Naive B cell (primary cell): ENCODE results near the gene LST1. TPM values are rescaled to one million over a fixed set of nuclear protein-coding genes. Genes with fewer than 3 reads are reported as not detected.
A peak's percentile ranks its signal among the peaks of the same experiment; 100 is the strongest.

Experiments
- ATAC-seq, 2 donors: fragments of 150-1000 bp; cut with Tn5 transposase; 2 replicates each; pipeline ENCODE4 v1.10.0; 2021; ENCODE audit warnings: low read depth in 2 of 2, mild to moderate bottlenecking in 2 of 2, moderate library complexity in 2 of 2
- DNase-seq: peaks from one replicate; pipeline ENCODE4 v3.0.0; 2022
- H3K27ac Mint-ChIP-seq, 6 donors: one replicate each; pipeline ENCODE4 v1.8.0; 2020 to 2022; ENCODE audit warnings: mild to moderate bottlenecking in 6 of 6, mixed read lengths in 6 of 6, moderate library complexity in 5 of 6, inconsistent platforms in 2 of 6
- H3K27me3 Mint-ChIP-seq, 3 donors: one replicate each; pipeline ENCODE4 v1.8.0; 2021 to 2022; ENCODE audit warnings: mixed read lengths in 3 of 3, mild to moderate bottlenecking in 1 of 3
- H3K36me3 Mint-ChIP-seq, 2 donors: one replicate each; pipeline ENCODE4 v1.8.0; 2020 to 2022; ENCODE audit warnings: mixed read lengths in 2 of 2, inconsistent platforms in 1 of 2, mild to moderate bottlenecking in 1 of 2
- H3K4me1 Mint-ChIP-seq, 3 donors: one replicate each; pipeline ENCODE4 v1.8.0; 2020 to 2022; ENCODE audit warnings: mixed read lengths in 3 of 3, inconsistent platforms in 1 of 3, mild to moderate bottlenecking in 1 of 3, moderate library complexity in 1 of 3
- H3K4me3 Mint-ChIP-seq, 8 donors: one replicate each; pipeline ENCODE4 v1.8.0; 2020 to 2022; ENCODE audit warnings: mild to moderate bottlenecking in 8 of 8, mixed read lengths in 8 of 8, moderate library complexity in 8 of 8, inconsistent platforms in 2 of 8
- H3K9me3 Mint-ChIP-seq, 7 donors: one replicate each; pipeline ENCODE4 v1.8.0; 2020 to 2022; ENCODE audit warnings: mixed read lengths in 7 of 7, mild to moderate bottlenecking in 5 of 7, inconsistent platforms in 2 of 7, moderate library complexity in 1 of 7
- polyA plus RNA-seq, 6 donors: library from polyadenylated mRNA; unstranded; fragments of 300-500 nt; fragmentation: Illumina TruSeq; gene quantifications; one replicate each; pipeline ENCODE4 v1.2.3, GENCODE V29; 2021; ENCODE audit warnings: low read depth in 6 of 6

Gene LST1
- polyA plus RNA-seq: 10 to 100 TPM; 28.2 to 78.2 (median 35.2) TPM

DNA sequence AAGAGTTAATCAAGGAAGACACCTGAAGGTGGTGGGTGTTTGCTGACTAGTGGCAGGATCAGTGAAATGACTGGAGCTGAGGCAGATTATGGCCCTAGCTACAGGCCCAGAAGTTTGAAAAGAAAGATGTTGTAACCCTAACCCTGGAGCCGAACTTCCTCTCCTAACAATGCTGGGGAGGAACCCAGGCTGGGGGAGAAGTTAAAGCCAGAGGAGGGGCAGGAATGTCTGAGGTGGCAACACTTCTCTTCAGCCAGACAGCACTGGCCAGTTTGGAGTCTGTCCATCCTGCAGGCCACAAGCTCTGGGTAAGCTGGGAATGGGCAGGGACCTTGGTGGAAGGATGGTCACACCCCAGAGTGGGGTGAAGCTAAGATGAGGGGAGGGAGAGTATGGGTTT lies at the start of gene LST1:
LST1 (plus strand) TSS at position 270 of the 400 bp plus-strand sequence. CDS start 1,023 bp downstream, outside the sequence.
- no peak for ATAC-seq
- H3K27ac Mint-ChIP-seq: peak within 1 kb of the TSS; percentile 94 to 99 (median 97)
- no peaks in the 10 kb centered on the region for H3K27me3 Mint-ChIP-seq
- no peak for DNase-seq
- H3K36me3 Mint-ChIP-seq: peaks cover 10 to 20% of the 10 kb centered on the region in 2 donors
- H3K4me3 Mint-ChIP-seq: peak within 1 kb of the TSS; percentile 68 to 100 (median 91)
- no peaks in the 10 kb centered on the region for H3K9me3 Mint-ChIP-seq
- peaks cover 65 to 89% (median 71%) of the 10 kb centered on the region in 3 donors for H3K4me1 Mint-ChIP-seq

DNA sequence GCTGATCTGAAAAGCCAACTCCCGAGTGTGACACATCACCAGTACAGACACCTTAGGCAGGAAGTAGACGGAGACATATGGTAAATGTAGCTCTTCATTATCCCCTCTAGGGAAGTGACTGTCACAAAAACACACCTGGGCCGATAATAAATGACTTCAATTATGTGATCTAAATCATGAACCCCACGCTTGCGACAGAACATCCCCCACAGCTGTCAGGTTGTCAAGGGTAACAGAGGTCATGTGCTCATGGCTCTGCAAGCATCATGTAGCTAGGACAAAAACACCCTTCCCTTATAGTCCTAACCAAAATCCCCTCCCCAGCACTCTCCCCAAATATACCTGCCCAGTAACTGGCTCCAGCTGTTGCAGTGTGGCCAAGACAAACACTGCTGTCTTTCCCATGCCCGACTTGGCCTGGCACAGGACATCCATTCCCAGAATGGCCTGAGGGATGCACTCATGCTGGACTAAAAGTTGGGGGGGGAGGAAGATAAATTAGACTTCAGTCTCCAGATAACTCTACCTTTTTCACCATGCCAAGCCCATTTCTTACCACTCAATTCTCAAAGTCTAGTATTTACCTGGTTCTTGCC lies 47.2 kb upstream of the LST1 start:
- Mint-ChIP-seq H3K36me3 (peaks cover 22 to 25% of the 10 kb centered on the region in 2 donors), H3K27me3 (no peaks in the 10 kb centered on the region), H3K4me1 (peaks cover 35 to 56% (median 49%) of the 10 kb centered on the region in 3 donors), H3K9me3 (no peaks in the 10 kb centered on the region), H3K27ac (peak overlapping the region in 5 of 6 donors; percentile 2 to 97 (median 39)), H3K4me3 (peak overlapping the region in 7 of 8 donors; percentile 22 to 100 (median 79))
- no peak for DNase-seq
- ATAC-seq: no peak

DNA sequence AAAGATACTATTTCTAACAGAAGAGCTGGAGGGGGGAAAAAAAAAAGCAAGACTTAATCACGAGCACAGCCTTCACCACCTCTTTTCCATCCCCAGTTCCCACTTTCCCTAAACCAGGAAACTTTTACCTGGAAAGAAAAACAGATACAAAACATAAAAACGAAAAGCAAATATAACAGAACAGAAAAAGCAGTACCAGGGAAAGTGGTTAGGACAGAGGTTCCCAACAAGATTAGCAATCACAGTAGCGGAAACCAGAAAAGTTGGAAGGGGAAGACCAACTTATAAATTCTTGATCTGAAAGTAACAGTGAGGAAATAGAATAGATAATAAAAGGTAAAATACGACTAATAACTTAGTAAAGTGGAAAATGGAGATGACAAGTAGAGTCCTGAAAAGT lies 45.4 kb upstream of the LST1 start:
- Mint-ChIP-seq H3K27ac (peak overlapping the region in 5 of 6 donors; percentile 94 to 100 (median 100)), H3K9me3 (no peaks in the 10 kb centered on the region), H3K4me1 (peaks cover 37 to 49% (median 48%) of the 10 kb centered on the region in 3 donors), H3K36me3 (peaks cover 20 to 22% of the 10 kb centered on the region in 2 donors), H3K27me3 (no peaks in the 10 kb centered on the region), H3K4me3 (peak overlapping the region; percentile 90 to 100 (median 99))
- ATAC-seq (no peak), DNase-seq (no peak)

DNA sequence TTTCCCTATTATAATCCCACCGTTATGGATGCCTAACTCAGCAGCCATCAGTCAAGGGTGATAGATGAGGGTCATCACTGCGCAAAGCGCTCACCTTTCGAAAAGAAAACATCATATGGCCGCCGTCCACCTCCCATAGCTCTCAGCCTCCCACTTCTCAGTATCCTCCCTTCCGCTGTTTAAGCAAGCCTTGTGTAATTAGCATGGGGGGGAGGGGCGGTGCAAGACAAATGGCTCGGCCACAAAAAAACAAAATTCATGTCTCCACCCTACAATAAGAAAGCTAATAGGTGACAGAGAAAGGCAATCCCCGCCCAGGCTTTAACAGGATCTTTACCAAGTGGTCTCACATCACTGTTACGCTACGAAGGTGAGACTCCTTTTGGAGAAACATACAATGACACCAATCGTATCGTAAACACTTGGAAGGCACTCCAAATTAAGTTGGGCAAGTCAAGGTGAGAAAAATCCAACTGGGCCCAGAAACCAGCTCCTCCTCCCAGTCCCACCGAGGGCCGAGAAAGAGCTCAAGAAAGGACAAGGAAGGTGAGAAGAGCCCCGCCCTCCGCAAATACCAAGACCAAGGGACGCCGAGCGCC lies 44.9 kb upstream of the LST1 start:
- Mint-ChIP-seq H3K4me3 (peak overlapping the region; percentile 90 to 100 (median 99)), H3K9me3 (no peaks in the 10 kb centered on the region), H3K27me3 (no peaks in the 10 kb centered on the region), H3K36me3 (peaks cover 15 to 22% of the 10 kb centered on the region in 2 donors), H3K4me1 (peaks cover 36 to 47% (median 42%) of the 10 kb centered on the region in 3 donors), H3K27ac (peak overlapping the region; percentile 97 to 100 (median 100))
- DNase-seq (peak; percentile 69), ATAC-seq (peak; percentile 35 to 42)

DNA sequence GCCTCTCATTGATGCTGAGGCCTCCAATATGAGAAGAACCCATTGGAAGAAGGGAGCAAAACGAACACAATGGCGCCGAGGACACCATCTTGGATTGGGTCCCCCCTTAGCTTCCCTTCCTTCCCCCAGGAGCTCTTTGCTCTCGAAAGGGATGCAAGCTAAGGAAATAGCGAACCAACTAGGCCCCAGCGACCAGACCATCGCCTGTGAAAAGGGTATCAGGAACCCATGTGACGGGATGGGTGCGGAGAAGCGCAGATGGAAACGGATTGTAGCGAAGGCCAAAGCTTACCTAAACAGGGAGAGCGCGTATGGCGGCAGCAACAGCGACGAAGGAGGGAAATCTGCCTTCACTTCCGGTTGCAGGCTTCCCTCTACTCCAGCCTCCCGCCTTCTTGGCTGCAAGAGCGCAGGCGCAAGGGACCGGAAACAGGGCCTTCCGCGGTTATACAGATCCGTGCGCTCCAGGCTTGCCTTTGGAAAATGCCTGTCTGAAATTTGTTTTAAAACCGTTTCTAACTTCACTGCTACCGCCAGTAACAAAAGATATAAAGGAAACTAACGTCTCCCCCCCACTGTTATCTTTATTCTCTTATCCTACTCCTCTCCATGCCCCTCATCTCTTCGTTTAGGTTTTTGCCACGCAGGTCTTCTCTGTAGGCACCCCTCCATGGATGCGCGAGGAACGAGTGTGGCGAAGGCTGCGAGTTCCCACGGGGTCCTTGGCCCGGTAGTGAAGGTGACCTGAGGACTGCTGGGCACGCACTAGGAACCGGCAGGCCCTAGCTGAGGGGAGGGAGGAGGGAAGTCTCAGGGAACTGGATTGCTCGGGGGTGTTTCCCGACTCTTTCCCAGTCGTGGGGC lies 44.2 kb upstream of the LST1 start, which contains the start of gene DDX39B:
DDX39B (minus strand) TSS at position 346 of the 864 bp plus-strand sequence. CDS start 1,471 bp downstream, outside the sequence.
- Mint-ChIP-seq H3K27me3 (no peaks in the 10 kb centered on the region), H3K9me3 (no peaks in the 10 kb centered on the region), H3K36me3 (peaks cover 10 to 22% of the 10 kb centered on the region in 2 donors), H3K27ac (peak within 1 kb of the TSS; percentile 97 to 100 (median 100)), H3K4me1 (peaks cover 42 to 53% (median 45%) of the 10 kb centered on the region in 3 donors), H3K4me3 (peak within 1 kb of the TSS; percentile 90 to 100 (median 99))
- ATAC-seq (peak; percentile 73 to 75), DNase-seq (peak; percentile 91)

DNA sequence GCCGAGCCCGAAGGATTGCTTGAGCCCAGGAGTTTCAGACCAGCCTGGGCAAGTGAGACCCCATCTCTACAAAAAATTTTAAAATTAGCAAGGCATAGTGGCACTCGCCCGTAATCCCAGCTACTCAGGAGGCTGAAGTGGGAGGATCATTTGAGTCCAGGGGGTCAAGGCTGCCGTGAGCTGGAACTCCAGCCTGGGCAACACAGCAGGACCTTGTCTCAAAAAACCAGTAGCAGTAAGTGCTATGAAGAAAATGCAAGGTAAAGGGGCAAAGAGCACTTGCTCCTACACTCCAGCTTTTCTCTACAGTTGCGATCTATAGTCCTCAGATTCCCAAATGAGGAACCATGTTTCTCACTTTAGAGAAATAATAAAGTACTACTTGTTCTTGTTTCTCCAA lies 42.4 kb upstream of the LST1 start:
- no peak for ATAC-seq
- Mint-ChIP-seq H3K4me3 (peak overlapping the region in 2 of 8 donors; percentile 52 to 100), H3K27me3 (no peaks in the 10 kb centered on the region), H3K4me1 (peaks cover 44 to 60% (median 48%) of the 10 kb centered on the region in 3 donors), H3K36me3 (peaks cover 11 to 17% of the 10 kb centered on the region in 2 donors), H3K27ac (peak overlapping the region in 1 of 6 donors; percentile 97), H3K9me3 (no peaks in the 10 kb centered on the region)
- no peak for DNase-seq

DNA sequence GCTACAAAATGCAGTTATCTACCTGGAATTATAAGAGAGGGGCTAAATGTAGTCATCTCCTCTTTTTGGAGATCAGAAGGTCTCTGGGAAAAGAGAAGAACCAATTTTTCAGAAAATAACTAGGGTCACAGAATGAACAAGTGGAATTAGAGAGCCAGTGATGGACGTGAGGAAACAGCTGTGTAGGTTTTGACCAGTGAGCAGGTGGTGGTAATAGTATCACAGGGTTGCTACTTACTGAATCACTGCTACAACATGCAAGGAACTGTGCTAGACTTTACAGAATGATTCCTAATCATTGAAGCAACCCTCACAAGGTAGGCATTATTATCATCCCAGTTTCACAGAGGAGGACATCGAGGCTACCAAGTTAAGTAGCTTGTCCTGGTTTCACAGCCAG lies 41.4 kb upstream of the LST1 start:
- Mint-ChIP-seq H3K9me3 (no peaks in the 10 kb centered on the region), H3K36me3 (peaks cover 7 to 10% of the 10 kb centered on the region in 2 donors), H3K27me3 (no peaks in the 10 kb centered on the region), H3K4me1 (peaks cover 35 to 55% (median 38%) of the 10 kb centered on the region in 3 donors), H3K27ac (no peak overlapping the region), H3K4me3 (peak overlapping the region in 3 of 8 donors; percentile 40 to 61 (median 49))
- ATAC-seq (no peak), DNase-seq (no peak)

DNA sequence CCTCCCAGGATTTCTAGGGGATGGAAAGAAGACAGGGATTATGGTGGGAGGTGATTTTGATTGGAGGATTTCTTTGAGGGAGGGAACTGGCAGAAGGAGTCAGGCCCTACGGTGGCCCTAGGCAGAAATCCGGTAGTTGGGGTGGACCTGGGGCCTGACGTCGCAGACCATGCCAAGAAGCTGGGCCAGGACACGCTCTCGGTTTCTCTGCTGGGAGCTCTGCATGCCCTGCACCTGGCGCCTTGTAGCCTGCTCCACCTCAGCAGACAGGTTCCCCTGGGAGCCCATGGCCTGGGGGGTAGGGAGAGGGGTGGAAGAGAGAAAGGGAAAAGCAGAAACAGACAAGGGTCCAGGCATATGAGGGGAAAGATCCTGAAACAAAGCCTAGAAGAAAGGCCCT lies 40.8 kb upstream of the LST1 start:
- Mint-ChIP-seq H3K36me3 (peaks cover 2 to 5% of the 10 kb centered on the region in 2 donors), H3K4me3 (peak overlapping the region in 3 of 8 donors; percentile 13 to 72 (median 46)), H3K9me3 (no peaks in the 10 kb centered on the region), H3K27me3 (no peaks in the 10 kb centered on the region), H3K27ac (peak overlapping the region in 1 of 6 donors; percentile 75), H3K4me1 (peaks cover 32 to 53% (median 32%) of the 10 kb centered on the region in 3 donors)
- DNase-seq (no peak), ATAC-seq (no peak)

DNA sequence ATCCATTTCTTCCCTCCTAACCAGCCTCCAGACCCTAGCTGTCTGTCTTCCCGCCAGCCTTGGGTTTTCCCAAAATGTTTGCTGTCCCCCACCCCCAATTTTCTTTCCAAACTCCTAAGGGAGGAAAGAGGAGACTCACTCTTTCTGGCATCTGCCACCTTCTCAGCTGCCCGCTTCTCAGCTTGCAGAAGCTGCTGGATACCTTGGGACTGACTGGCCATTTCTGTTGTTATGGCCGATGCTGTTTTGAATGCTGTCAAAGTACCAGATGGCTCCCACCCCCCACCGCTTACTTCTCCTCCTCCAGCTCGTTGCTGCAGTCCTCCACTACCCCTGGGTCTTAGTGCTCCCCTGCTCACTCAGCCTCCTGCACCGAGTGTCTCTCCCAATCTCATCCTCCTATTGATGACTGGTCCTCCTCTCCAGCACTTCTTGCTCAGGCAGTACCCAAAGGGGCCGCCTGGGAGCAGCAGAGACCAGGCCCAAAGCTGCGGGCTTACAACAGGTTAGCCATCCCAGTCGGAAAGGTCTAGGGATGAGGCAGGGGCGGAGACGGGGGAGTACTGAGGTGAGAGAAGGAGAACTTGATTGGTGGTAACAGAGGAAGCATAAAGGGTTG lies 39.6 kb upstream of the LST1 start, which contains the start of gene ATP6V1G2:
ATP6V1G2 (minus strand) TSS at position 270 of the 619 bp plus-strand sequence; CDS start at position 221, 49 bp downstream.
- peak within 1 kb of the TSS; percentile 83 to 98 (median 96) for H3K27ac Mint-ChIP-seq
- H3K4me3 Mint-ChIP-seq: peak within 1 kb of the TSS; percentile 84 to 95 (median 91)
- peak; percentile 77 for DNase-seq
- H3K9me3 Mint-ChIP-seq: no peaks in the 10 kb centered on the region
- peaks cover 0 to 5% of the 10 kb centered on the region in 2 donors for H3K36me3 Mint-ChIP-seq
- peaks cover 26 to 52% (median 28%) of the 10 kb centered on the region in 3 donors for H3K4me1 Mint-ChIP-seq
- H3K27me3 Mint-ChIP-seq: no peaks in the 10 kb centered on the region
- peak; percentile 45 for ATAC-seq

DNA sequence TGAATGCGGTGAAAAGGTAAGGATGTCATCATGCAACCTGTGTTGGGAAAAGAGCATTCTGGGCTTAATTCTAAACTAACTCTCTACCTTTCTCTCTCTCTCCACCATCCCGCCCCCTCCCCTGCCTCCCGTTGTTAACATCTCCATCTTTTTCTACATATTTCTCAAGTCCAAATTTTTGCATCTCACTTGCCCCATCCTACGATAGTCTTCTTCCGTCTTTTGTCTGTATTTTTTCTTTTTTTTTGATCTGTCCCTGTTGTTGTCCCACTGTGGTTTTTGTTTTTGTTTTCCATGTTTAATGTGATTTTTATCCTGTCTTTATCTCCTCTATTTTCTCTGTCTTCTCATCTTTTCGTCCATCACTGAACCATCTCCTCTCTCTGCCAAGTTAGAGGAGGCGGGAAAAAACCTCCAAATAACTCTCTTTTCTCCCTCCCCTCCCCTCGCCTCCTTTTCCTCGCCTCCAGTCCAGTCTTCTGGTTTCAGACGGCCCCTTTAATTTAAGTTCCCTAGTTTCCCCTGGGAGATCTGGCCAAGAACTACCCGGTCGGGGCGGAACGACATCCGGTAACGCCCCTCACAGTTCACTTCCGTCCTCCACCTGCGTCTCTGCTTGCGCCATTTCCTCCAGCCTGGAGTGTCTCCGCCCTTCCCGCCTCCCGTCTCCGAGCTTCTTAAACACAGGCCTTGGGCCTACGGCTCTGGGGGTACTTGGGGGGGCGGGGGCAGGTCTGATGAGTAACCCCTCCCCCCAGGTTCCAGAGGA lies 38.9 kb upstream of the LST1 start, which contains the start of gene NFKBIL1:
NFKBIL1 (plus strand) TSS at position 651 of the 769 bp plus-strand sequence; CDS start at position 738, 87 bp downstream.
- peak; percentile 89 to 90 for ATAC-seq
- Mint-ChIP-seq H3K4me3 (peak within 1 kb of the TSS; percentile 84 to 95 (median 91)), H3K36me3 (peaks cover 0 to 5% of the 10 kb centered on the region in 2 donors), H3K27me3 (no peaks in the 10 kb centered on the region), H3K27ac (peak within 1 kb of the TSS; percentile 83 to 98 (median 96)), H3K9me3 (no peaks in the 10 kb centered on the region), H3K4me1 (peaks cover 26 to 55% (median 27%) of the 10 kb centered on the region in 3 donors)
- peak; percentile 92 for DNase-seq

DNA sequence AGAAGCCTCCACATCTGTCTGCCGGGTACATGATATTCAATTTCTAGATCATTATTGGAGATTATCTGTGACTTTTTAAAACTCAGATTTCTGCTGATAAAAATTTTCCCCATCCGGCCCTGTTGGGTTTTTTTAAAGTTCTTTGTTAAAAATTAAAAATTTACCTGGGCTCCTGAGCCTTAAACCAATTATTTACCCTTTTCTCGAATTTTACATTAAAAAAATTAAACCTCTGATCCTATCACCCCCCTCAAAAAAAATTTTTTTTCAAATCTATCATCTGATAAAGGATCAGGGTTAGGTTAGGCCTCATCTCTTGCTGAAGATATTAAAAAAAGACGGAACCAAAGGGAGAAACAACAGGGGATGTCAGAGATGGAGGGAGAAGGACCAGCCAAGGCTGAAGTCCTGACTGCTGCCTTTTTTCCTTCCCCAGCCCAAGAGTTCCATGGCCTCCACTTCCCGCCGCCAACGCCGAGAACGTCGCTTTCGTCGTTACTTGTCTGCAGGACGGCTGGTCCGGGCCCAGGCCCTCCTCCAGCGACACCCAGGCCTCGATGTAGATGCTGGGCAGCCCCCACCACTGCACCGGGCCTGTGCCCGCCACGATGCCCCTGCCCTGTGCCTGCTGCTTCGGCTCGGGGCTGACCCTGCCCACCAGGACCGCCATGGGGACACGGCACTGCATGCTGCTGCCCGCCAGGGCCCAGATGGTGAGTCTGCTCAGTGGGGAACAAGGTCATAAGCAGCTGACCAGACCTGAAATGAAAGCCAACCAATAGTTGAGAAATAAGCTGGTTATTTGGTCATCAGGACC lies 38.1 kb upstream of the LST1 start:
- no peaks in the 10 kb centered on the region for H3K9me3 Mint-ChIP-seq
- no peaks in the 10 kb centered on the region for H3K27me3 Mint-ChIP-seq
- peaks cover 26 to 51% (median 27%) of the 10 kb centered on the region in 3 donors for H3K4me1 Mint-ChIP-seq
- peaks cover 0 to 5% of the 10 kb centered on the region in 2 donors for H3K36me3 Mint-ChIP-seq
- H3K4me3 Mint-ChIP-seq: peak overlapping the region; percentile 84 to 95 (median 91)
- ATAC-seq (no peak), DNase-seq (no peak)
- H3K27ac Mint-ChIP-seq: peak overlapping the region; percentile 83 to 98 (median 96)
